HG03460 (cell line): Measurements from ENCODE around the gene SRPK1.
A peak's percentile ranks its signal among the peaks of the same experiment; 100 is the strongest.
"Not testable (repeated sequence)": the region's sequence is repeated elsewhere in the genome, so short reads cannot be mapped to it uniquely, and the experiment has no call there.

Experiments
- ATAC-seq: cut with Tn5 transposase; IDR thresholded peaks from one replicate; pipeline ENCODE4 v1.9.1; 2021; ENCODE audit not compliant: unreplicated experiment

The SRPK1 gene

GRCh38 chr6:35931873-35932272 is 11.0 kb upstream of the SRPK1 start:
- not testable (repeated sequence) for ATAC-seq

GRCh38 chr6:35931120-35931561 is 10.2 kb upstream of the SRPK1 start:
- no peak for ATAC-seq

- ATAC-seq, result no peak
These were observed 8.7 kb upstream of the SRPK1 start for GRCh38 chr6:35929601-35930000.

GRCh38 chr6:35926509-35927215 is 5.8 kb upstream of the SRPK1 start:
- no peak for ATAC-seq

GRCh38 chr6:35925961-35926360 is 5.1 kb upstream of the SRPK1 start:
- no peak for ATAC-seq

GRCh38 chr6:35924146-35924545 is 3.2 kb upstream of the SRPK1 start:
- no peak for ATAC-seq

GRCh38 chr6:35922139-35922554 is 1.2 kb upstream of the SRPK1 start:
- no peak for ATAC-seq

GRCh38 chr6:35919827-35920751 is 809 bp downstream of the SRPK1 start:
- peak; percentile 33 for ATAC-seq

- ATAC-seq, result peak; percentile 5
These were observed 1.6 kb downstream of the SRPK1 start for GRCh38 chr6:35919085-35919826.

- not testable (repeated sequence) for ATAC-seq
These were observed 4.0 kb downstream of the SRPK1 start for GRCh38 chr6:35916893-35917292.

GRCh38 chr6:35916056-35916455 is 4.8 kb downstream of the SRPK1 start:
- ATAC-seq, result no peak

GRCh38 chr6:35914536-35914935 is 6.4 kb downstream of the SRPK1 start:
- no peak for ATAC-seq

- ATAC-seq, result no peak
These were observed 8.8 kb downstream of the SRPK1 start for GRCh38 chr6:35911871-35912653.

GRCh38 chr6:35909571-35909970 is 11.3 kb downstream of the SRPK1 start:
- not testable (repeated sequence) for ATAC-seq

- ATAC-seq, result not testable (repeated sequence)
These were observed 12.0 kb downstream of the SRPK1 start for GRCh38 chr6:35908753-35909401.

GRCh38 chr6:35907750-35908149 is 13.1 kb downstream of the SRPK1 start:
- ATAC-seq, result no peak

- ATAC-seq, result no peak
These were observed 14.4 kb downstream of the SRPK1 start for GRCh38 chr6:35906499-35906846.

GRCh38 chr6:35905841-35906498 is 14.9 kb downstream of the SRPK1 start:
- no peak for ATAC-seq

- ATAC-seq, result no peak
These were observed 15.6 kb downstream of the SRPK1 start for GRCh38 chr6:35905141-35905785.
